A673 (cell line): ENCODE results near the gene MMEL1.

Source experiments
- EZH2 ChIP-seq: fragments of 200-600 bp; sonication (generic); IDR thresholded peaks from 2 replicates; pipeline ENCODE4 v1.6.1; 2017; ENCODE audit warnings: borderline replicate concordance, low read depth, mild to moderate bottlenecking, mixed read lengths, antibody characterized with exemption, low read length; ENCODE audit not compliant: poor library complexity, severe bottlenecking
- TF ChIP-seq, protein P1 (sequence below): fragments of 300-800, 200-600 bp; sonication (generic); conservative IDR thresholded peaks from 2 replicates; pipeline ENCODE4 v1.5.1; 2017; ENCODE audit warnings: low read depth, mild to moderate bottlenecking, antibody characterized with exemption, low read length, moderate library complexity, mixed read lengths

DNA sequence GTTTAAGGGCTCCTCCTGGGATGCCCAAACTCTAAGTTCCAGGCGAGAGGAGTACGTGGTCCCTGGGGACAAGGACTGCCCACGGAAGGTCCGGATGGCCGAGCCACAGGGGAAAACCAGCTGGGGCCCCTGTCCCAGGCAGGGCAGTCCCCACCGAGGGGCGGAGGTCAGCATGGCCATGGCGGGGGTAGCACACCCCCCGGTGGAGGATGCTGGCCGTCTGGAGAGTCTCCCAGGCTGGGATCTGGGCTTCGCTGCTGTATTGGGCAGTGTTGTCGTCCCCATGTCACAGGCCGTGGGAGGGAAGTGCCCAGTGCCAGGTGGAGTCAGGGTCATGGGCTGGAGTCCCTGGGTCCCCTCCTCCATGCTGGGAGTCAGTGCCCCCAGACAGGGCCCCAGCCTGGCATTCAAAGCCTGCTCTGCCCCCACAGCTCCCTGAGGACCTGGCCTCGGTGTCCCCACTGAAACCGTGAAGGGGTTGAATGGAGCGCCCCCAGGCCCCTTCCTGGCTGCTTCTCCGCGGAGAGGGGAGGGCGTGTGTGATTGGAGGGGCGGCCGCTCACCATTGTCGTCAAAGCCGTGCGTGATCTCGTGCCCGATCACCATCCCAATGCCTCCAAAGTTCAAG is 39.5 kb downstream of the MMEL1 start:
- TF ChIP-seq, protein P1, sequence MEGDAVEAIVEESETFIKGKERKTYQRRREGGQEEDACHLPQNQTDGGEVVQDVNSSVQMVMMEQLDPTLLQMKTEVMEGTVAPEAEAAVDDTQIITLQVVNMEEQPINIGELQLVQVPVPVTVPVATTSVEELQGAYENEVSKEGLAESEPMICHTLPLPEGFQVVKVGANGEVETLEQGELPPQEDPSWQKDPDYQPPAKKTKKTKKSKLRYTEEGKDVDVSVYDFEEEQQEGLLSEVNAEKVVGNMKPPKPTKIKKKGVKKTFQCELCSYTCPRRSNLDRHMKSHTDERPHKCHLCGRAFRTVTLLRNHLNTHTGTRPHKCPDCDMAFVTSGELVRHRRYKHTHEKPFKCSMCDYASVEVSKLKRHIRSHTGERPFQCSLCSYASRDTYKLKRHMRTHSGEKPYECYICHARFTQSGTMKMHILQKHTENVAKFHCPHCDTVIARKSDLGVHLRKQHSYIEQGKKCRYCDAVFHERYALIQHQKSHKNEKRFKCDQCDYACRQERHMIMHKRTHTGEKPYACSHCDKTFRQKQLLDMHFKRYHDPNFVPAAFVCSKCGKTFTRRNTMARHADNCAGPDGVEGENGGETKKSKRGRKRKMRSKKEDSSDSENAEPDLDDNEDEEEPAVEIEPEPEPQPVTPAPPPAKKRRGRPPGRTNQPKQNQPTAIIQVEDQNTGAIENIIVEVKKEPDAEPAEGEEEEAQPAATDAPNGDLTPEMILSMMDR: no peak
- no peak for TF ChIP-seq EZH2
